ENCODE measurements around the gene ARSB.
"Not testable (repeated sequence)": the region's sequence is repeated elsewhere in the genome, so short reads cannot be mapped to it uniquely, and the experiment has no call there.

ARSB gene

GRCh38 chr5:78895616-78896015 lies 89.5 kb downstream of the ARSB start:
- no peak for DNase-seq

GRCh38 chr5:78893940-78894677 lies 91.0 kb downstream of the ARSB start:
- DNase-seq = no peak

GRCh38 chr5:78890667-78891379 lies 94.3 kb downstream of the ARSB start:
- no peak for DNase-seq

- no peak for DNase-seq
Observed at GRCh38 chr5:78889369-78890140, 95.6 kb downstream of the ARSB start.

GRCh38 chr5:78888580-78889368 lies 96.3 kb downstream of the ARSB start:
- DNase-seq = no peak

- no peak for DNase-seq
Observed at GRCh38 chr5:78887384-78888118, 97.6 kb downstream of the ARSB start.

GRCh38 chr5:78886341-78887230 lies 98.5 kb downstream of the ARSB start:
- no peak for DNase-seq

GRCh38 chr5:78881884-78882283 lies 103.2 kb downstream of the ARSB start:
- DNase-seq = no peak

- no peak for DNase-seq
Observed at GRCh38 chr5:78879516-78879915, 105.6 kb downstream of the ARSB start.

- not testable (repeated sequence) for DNase-seq
Observed at GRCh38 chr5:78866076-78866475, 119.0 kb downstream of the ARSB start.

- no peak for DNase-seq
Observed at GRCh38 chr5:78858364-78858763, 126.7 kb downstream of the ARSB start.

GRCh38 chr5:78855026-78855425 lies 130.1 kb downstream of the ARSB start:
- DNase-seq = no peak

GRCh38 chr5:78851891-78852290 lies 133.2 kb downstream of the ARSB start:
- DNase-seq = not testable (repeated sequence)

GRCh38 chr5:78845470-78845869 lies 139.6 kb downstream of the ARSB start:
- no peak for DNase-seq

GRCh38 chr5:78843436-78843835 lies 141.7 kb downstream of the ARSB start:
- no peak for DNase-seq

GRCh38 chr5:78841767-78842166 lies 143.3 kb downstream of the ARSB start:
- DNase-seq = no peak

GRCh38 chr5:78838753-78839152 lies 146.4 kb downstream of the ARSB start:
- DNase-seq = no peak

- no peak for DNase-seq
Observed at GRCh38 chr5:78837836-78838235, 147.3 kb downstream of the ARSB start.

- DNase-seq = no peak
Observed at GRCh38 chr5:78835176-78835575, 149.9 kb downstream of the ARSB start.

GRCh38 chr5:78833284-78833683 lies 151.8 kb downstream of the ARSB start:
- DNase-seq = no peak

- DNase-seq = no peak
Observed at GRCh38 chr5:78830528-78831046, 154.5 kb downstream of the ARSB start.

Data from CD4-positive, alpha-beta T cell treated with Interleukin-21 for 1 hour (primary cell).